NCI-H345 treated with DMSO at 0.1 percent for 48 hours (cell line): ENCODE data around the gene ANKRD10.

Source experiments
- DNase-seq: peaks from one replicate; lab custom pipeline; 2025; ENCODE audit not compliant: unreplicated experiment; lab: John Stamatoyannopoulos, UW

Gene ANKRD10

GRCh38 chr13:110831437-110832204, 83.2 kb downstream of the ANKRD10 start:
- DNase-seq = no peak

- DNase-seq = no peak
These were observed 84.0 kb downstream of the ANKRD10 start for GRCh38 chr13:110830800-110831371.

GRCh38 chr13:110830331-110830730, 84.5 kb downstream of the ANKRD10 start:
- DNase-seq = no peak

GRCh38 chr13:110829486-110829885, 85.4 kb downstream of the ANKRD10 start:
- no peak for DNase-seq

- no peak for DNase-seq
These were observed 86.2 kb downstream of the ANKRD10 start for GRCh38 chr13:110828705-110829104.
